GM12878 (cell line): ENCODE data around the gene DTD2. TPM values are rescaled to one million over a fixed set of nuclear protein-coding genes. Genes with fewer than 3 reads are reported as not detected.
A peak's percentile ranks its signal among the peaks of the same experiment; 100 is the strongest.

Source experiments
- ATAC-seq: fragments of 200-7000 bp; cut with Tn5 transposase; 3 replicates; pipeline ENCODE4 v1.9.1; 2020; ENCODE audit warnings: mild to moderate bottlenecking, moderate library complexity
- BruUV-seq: library from RNA; stranded (reverse); fragments of 400-500 nt; replicated peaks from 2 replicates; lab custom pipeline; 2021; lab: Mats Ljungman, UMichigan
- CTCF ChIA-PET: fragments of 300-600 bp; sonication (Branson Sonifier 250); formaldehyde crosslinking; extraction: SDS; loops from one replicate; lab custom pipeline; 2021; ENCODE audit warnings: inconsistent platforms; lab: Yijun Ruan, JAX
- POLR2A ChIA-PET: fragments of 350-600 bp; formaldehyde crosslinking; extraction: SDS; loops from one replicate; lab custom pipeline; 2021; ENCODE audit warnings: inconsistent platforms; lab: Charles Lee
- RAD21 ChIA-PET: fragments of 300-600 bp; sonication (Branson Sonifier 250); formaldehyde crosslinking; loops from one replicate; lab custom pipeline; 2023; ENCODE audit warnings: antibody characterized with exemption; ENCODE audit not compliant: unreplicated experiment; lab: Charles Lee
- SMC1A ChIA-PET: fragments of 300-600 bp; sonication (Branson Sonifier 250); formaldehyde crosslinking; loops from one replicate; lab custom pipeline; 2023; ENCODE audit not compliant: unreplicated experiment, uncharacterized antibody; lab: Charles Lee
- DNase-seq: peaks from one replicate; pipeline ENCODE4 v3.0.0-alpha.2; 2011; ENCODE audit warnings: low read depth, low spot score
- FAIRE-seq: peaks from 3 replicates; lab custom pipeline; 2011; peaks lifted over from hg19 to GRCh38; lab: Jason Lieb, UNC
- H2AFZ ChIP-seq: 2 replicates; pipeline ENCODE4 v1.6.0; 2011; ENCODE audit warnings: low read depth, low read length, control low read depth; ENCODE audit not compliant: control insufficient read depth
- H3K27ac ChIP-seq: 2 replicates; pipeline ENCODE4 v1.5.1; 2011; ENCODE audit warnings: control low read depth; ENCODE audit not compliant: control insufficient read depth, insufficient read depth
- H3K27me3 ChIP-seq, 2 experiments: replicated peaks in 1 of 2; 2 replicates each; pipeline versions ENCODE4 v1.6.0 to v1.6.1; 2011; ENCODE audit warnings: low read length in 1 of 2; ENCODE audit not compliant: control insufficient read depth in 2 of 2, insufficient read depth in 2 of 2
- H3K36me3 ChIP-seq, 2 experiments: 2 replicates each; pipeline ENCODE4 v1.5.1; 2011; ENCODE audit warnings: low read length in 1 of 2; ENCODE audit not compliant: control insufficient read depth in 2 of 2, insufficient read depth in 2 of 2
- H3K4me1 ChIP-seq: 2 replicates; pipeline ENCODE4 v1.6.1; 2011; ENCODE audit warnings: mild to moderate bottlenecking, low read length, moderate library complexity, mixed read lengths; ENCODE audit not compliant: control insufficient read depth, insufficient read depth
- H3K4me2 ChIP-seq: 2 replicates; pipeline ENCODE4 v1.6.0; 2011; ENCODE audit warnings: control low read depth; ENCODE audit not compliant: control insufficient read depth, insufficient read depth
- H3K4me3 ChIP-seq: fragments of 200-600 bp; sonication (generic); 2 replicates; pipeline ENCODE4 v1.5.1; 2016
- H3K79me2 ChIP-seq: 2 replicates; pipeline ENCODE4 v1.6.0; 2011; ENCODE audit warnings: low read length; ENCODE audit not compliant: control insufficient read depth, insufficient read depth
- H3K9ac ChIP-seq: 2 replicates; pipeline ENCODE4 v1.8.0; 2011; ENCODE audit warnings: low read length, control low read depth, mixed read lengths; ENCODE audit not compliant: control insufficient read depth, insufficient read depth
- H3K9me3 ChIP-seq: replicated peaks from 3 replicates; pipeline ENCODE4 v1.5.1; 2011; ENCODE audit warnings: mild to moderate bottlenecking, low read length; ENCODE audit not compliant: control insufficient read depth, insufficient read depth
- H4K20me1 ChIP-seq: 2 replicates; pipeline ENCODE4 v1.6.0; 2011; ENCODE audit not compliant: control insufficient read depth, insufficient read depth
- CBFB ChIP-seq: IDR thresholded peaks from 2 replicates; pipeline ENCODE4 v1.6.1; 2016; ENCODE audit warnings: antibody characterized with exemption, low read depth
- CBX5 ChIP-seq: sonication (generic); IDR thresholded peaks from 2 replicates; pipeline ENCODE4 v1.6.1; 2016; ENCODE audit warnings: low read depth, moderate library complexity, mild to moderate bottlenecking, inconsistent platforms
- EED ChIP-seq: sonication (generic); IDR thresholded peaks from 2 replicates; pipeline ENCODE4 v1.6.1; 2016; ENCODE audit warnings: antibody characterized with exemption, low read depth
- ETV6 ChIP-seq, 2 experiments: fragments of 450-650 bp in 1 of 2; IDR thresholded peaks in 1 of 2; conservative IDR thresholded peaks in 1 of 2; 2 replicates each; pipeline ENCODE4 v1.6.1; 2014; ENCODE audit warnings: antibody characterized with exemption in 1 of 2, borderline replicate concordance in 1 of 2, low read depth in 1 of 2, mild to moderate bottlenecking in 1 of 2, moderate library complexity in 1 of 2
- NBN ChIP-seq: fragments of 450-650 bp; IDR thresholded peaks from 2 replicates; pipeline ENCODE4 v1.6.1; 2016
- NFYB ChIP-seq: IDR thresholded peaks from 2 replicates; pipeline ENCODE4 v1.6.1; 2011; ENCODE audit warnings: low read depth, mild to moderate bottlenecking, low read length, improper control_type of control experiment, moderate library complexity; ENCODE audit not compliant: insufficient read depth
- NR2C1 ChIP-seq: fragments of 450-650 bp; IDR thresholded peaks from 2 replicates; pipeline ENCODE4 v1.6.1; 2017; ENCODE audit warnings: antibody characterized with exemption, mild to moderate bottlenecking, moderate library complexity
- REST ChIP-seq: IDR thresholded peaks from 2 replicates; pipeline ENCODE4 v1.6.1; 2012; ENCODE audit warnings: mild to moderate bottlenecking, low read depth, low read length
- SMAD5 ChIP-seq: IDR thresholded peaks from 2 replicates; pipeline ENCODE4 v1.6.1; 2016; ENCODE audit warnings: antibody characterized with exemption, low read depth
- SMC3 ChIP-seq: IDR thresholded peaks from 2 replicates; pipeline ENCODE4 v1.6.1; 2011; ENCODE audit warnings: low read length, improper control_type of control experiment, borderline replicate concordance
- SP1 ChIP-seq: IDR thresholded peaks from one replicate; pipeline ENCODE4 v1.6.1; 2011; ENCODE audit warnings: low read depth, low read length
- SPI1 ChIP-seq: IDR thresholded peaks from 2 replicates; pipeline ENCODE4 v1.6.1; 2011; ENCODE audit warnings: low read depth, mild to moderate bottlenecking, low read length, moderate library complexity, borderline replicate concordance; ENCODE audit not compliant: insufficient read depth
- TAF1 ChIP-seq: IDR thresholded peaks from 2 replicates; pipeline ENCODE4 v1.6.1; 2011; ENCODE audit warnings: mild to moderate bottlenecking, low read depth, low read length, borderline replicate concordance
- ZBTB11 ChIP-seq: fragments of 450-650 bp; formaldehyde crosslinking; IDR thresholded peaks from 2 replicates; pipeline ENCODE4 v1.5.0; 2022; ENCODE audit warnings: mild to moderate bottlenecking, missing genetic modification characterization
- ZNF207 ChIP-seq: fragments of 450-650 bp; IDR thresholded peaks from 2 replicates; pipeline ENCODE4 v1.6.1; 2014; ENCODE audit warnings: antibody characterized with exemption, mild to moderate bottlenecking, borderline replicate concordance
- ZNF622 ChIP-seq: fragments of 450-650 bp; IDR thresholded peaks from 2 replicates; pipeline ENCODE4 v1.6.1; 2017; ENCODE audit warnings: mild to moderate bottlenecking, inconsistent platforms
- WGBS: methylation state at CpG from one replicate; pipeline ENCODE4 v1.1.6; 2016; ENCODE audit warnings: low lambda C conversion rate; ENCODE audit not compliant: insufficient replicate concordance, insufficient coverage; ENCODE audit errors: missing lambda C conversion rate; 5-methylcytosine and 5-hydroxymethylcytosine counted together
- in situ Hi-C: fragments of 300-500 bp; cut with MboI; formaldehyde crosslinking; loops from 9 replicates; pipeline ENCODE4 v1.14.3; 2018; ENCODE audit warnings: mixed read lengths
- intact Hi-C: fragments of 100-400 bp; cut with micrococcal nuclease; formaldehyde crosslinking; loops from one replicate; pipeline ENCODE4 v1.14.2; 2022; ENCODE audit not compliant: unreplicated experiment
- polyA plus RNA-seq, 11 experiments: library from polyadenylated mRNA; depleted of rRNA in 4 of 11; unstranded in 6 of 11; stranded (reverse) in 5 of 11; fragments of >200 nt; fragmentation: Nextera tagmentation in 4 of 11; fragmentation: Illumina TruSeq in 1 of 11; extraction: Ambion mirVana in 4 of 11; extraction: Trizol in 1 of 11; gene quantifications; 1 replicate in 1 of 11; 2 replicates in 10 of 11; pipeline versions ENCODE4 v1.2.1 to v1.2.3, GENCODE V29; 2011 to 2016; ENCODE audit warnings: inconsistent platforms in 2 of 11, missing spikeins in 2 of 11, low read depth in 1 of 11
- total RNA-seq, 4 experiments: library from RNA; depleted of rRNA in 3 of 4; stranded (reverse); fragments of >200 nt in 3 of 4; fragmentation: Illumina TruSeq in 1 of 4; extraction: Trizol in 1 of 4; gene quantifications; 2 replicates each; pipeline versions ENCODE4 v1.2.1 to v1.2.3, GENCODE V29; 2013 to 2021

DTD2 gene
- total and polyA plus RNA-seq, 10 of the 15 experiments (the other 5 are each of a cell fraction or from before 2014, with no cell fraction given), result 4.5 to 32.8 (median 15.9) TPM

- Histone ChIP-seq H3K36me3 (no peaks in the 10 kb centered on the region), H3K4me3 (peak within 1 kb of the TSS; percentile 91), H3K79me2 (no peaks in the 10 kb centered on the region; the same call in none of the 2 replicates), H3K9ac (peak within 1 kb of the TSS; percentile 88), H4K20me1 (no peaks in the 10 kb centered on the region), H3K27ac (peak within 1 kb of the TSS; percentile 67), H3K9me3 (no peaks in the 10 kb centered on the region), H3K4me2 (peak within 1 kb of the TSS; percentile 83), H2AFZ (peak within 1 kb of the TSS; percentile 90), H3K27me3 (no peaks in the 10 kb centered on the region), H3K4me1 (no peaks in the 10 kb centered on the region)
- intact Hi-C loops, result loop anchor here (5.0 kb wide), 2 partner anchors 37 to 213 kb away; partner anchors contain the start of genes DTD2 and HECTD1
- ChIA-PET POLR2A (interaction anchor here (0.9 to 1.8 kb wide), 11 partner anchors 8 to 220 kb away, joined by 3 to 12 read pairs (median 3); partner anchors contain the start of genes DTD2 and HECTD1), CTCF (interaction anchor here (0.8 to 1.9 kb wide), 8 partner anchors 8 to 46 kb away, joined by 3 to 15 read pairs (median 3); partner anchors contain the start of gene DTD2), SMC1A (interaction anchor here (0.6 to 2.7 kb wide), 10 partner anchors 10 to 809 kb away, joined by 3 to 11 read pairs (median 3); partner anchors contain the start of genes DTD2 and HECTD1), RAD21 (interaction anchor here (0.6 to 2.5 kb wide), 12 partner anchors 10 to 838 kb away, joined by 3 to 11 read pairs (median 3); partner anchors contain the start of genes DTD2 and HECTD1)
- DNase-seq (peak; percentile 69), FAIRE-seq (peak; percentile 80), ATAC-seq (peak; percentile 97)
- in situ Hi-C loops, result no loop called here
- WGBS, result under 1% methylated on average over 54 of the region's 56 CpGs
- TSS peak; percentile 84 for BruUV-seq
- no peak for TF ChIP-seq SPI1
- peak; percentile 75; the same call in 1 of the 2 replicates for TF ChIP-seq NFYB
- TF ChIP-seq CBX5, result no peak
- no peak for TF ChIP-seq ZNF622
- peak; percentile 88 for TF ChIP-seq SMAD5
- peak; percentile 84 for TF ChIP-seq SP1
- peak; percentile 21; the same call in 1 of the 2 replicates for TF ChIP-seq EED
- TF ChIP-seq REST, result 0 out of 2 replicates have a peak, but pooled peaks have one; percentile 1
- TF ChIP-seq ETV6 (conservative IDR thresholded peaks at IDR 0.05 in 1 of 2, IDR thresholded peaks at IDR 0.05 in 1 of 2; ENCODE audit: borderline replicate concordance in 1 of 2, low read depth in 1 of 2), result no peak
- TF ChIP-seq CBFB, result 0 out of 2 replicates have a peak, but pooled peaks have one; percentile 14
- TF ChIP-seq SMC3, result no peak
- peak; percentile 86; the same call in 1 of the 2 replicates for TF ChIP-seq ZNF207
- 0 out of 2 replicates have a peak, but pooled peaks have one; percentile 41 for TF ChIP-seq NBN
- no peak for TF ChIP-seq ZBTB11 (CRISPR knock-in tag)
- TF ChIP-seq TAF1, result peak; percentile 92
- TF ChIP-seq NR2C1, result peak; percentile 50
These were observed 36.8 kb downstream of the DTD2 start, which contains the start of gene HEATR5A for GRCh38 chr14:31420319-31421111. HEATR5A (minus strand) TSS chr14:31420550; CDS start chr14:31402975, 17,575 bp downstream.
